ENCODE measurements around the gene PRKAG2.

Gene PRKAG2

GRCh38 chr7:151708610-151709009, 168.3 kb downstream of the PRKAG2 start:
- Histone ChIP-seq H3K27ac (no peak overlapping the region), H3K27me3 (replicated peaks) (no peaks in the 10 kb centered on the region), H3K36me3 (replicated peaks) (peaks cover 2% of the 10 kb centered on the region), H3K4me3 (ENCODE audit: low read depth, low read length) (no peak overlapping the region)
- in situ Hi-C loops (cut with HindIII; ENCODE audit: low pct_ligation_motif_present, low sequenced_read_pairs): no loop called here
- TF ChIP-seq, protein P1, sequence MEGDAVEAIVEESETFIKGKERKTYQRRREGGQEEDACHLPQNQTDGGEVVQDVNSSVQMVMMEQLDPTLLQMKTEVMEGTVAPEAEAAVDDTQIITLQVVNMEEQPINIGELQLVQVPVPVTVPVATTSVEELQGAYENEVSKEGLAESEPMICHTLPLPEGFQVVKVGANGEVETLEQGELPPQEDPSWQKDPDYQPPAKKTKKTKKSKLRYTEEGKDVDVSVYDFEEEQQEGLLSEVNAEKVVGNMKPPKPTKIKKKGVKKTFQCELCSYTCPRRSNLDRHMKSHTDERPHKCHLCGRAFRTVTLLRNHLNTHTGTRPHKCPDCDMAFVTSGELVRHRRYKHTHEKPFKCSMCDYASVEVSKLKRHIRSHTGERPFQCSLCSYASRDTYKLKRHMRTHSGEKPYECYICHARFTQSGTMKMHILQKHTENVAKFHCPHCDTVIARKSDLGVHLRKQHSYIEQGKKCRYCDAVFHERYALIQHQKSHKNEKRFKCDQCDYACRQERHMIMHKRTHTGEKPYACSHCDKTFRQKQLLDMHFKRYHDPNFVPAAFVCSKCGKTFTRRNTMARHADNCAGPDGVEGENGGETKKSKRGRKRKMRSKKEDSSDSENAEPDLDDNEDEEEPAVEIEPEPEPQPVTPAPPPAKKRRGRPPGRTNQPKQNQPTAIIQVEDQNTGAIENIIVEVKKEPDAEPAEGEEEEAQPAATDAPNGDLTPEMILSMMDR (IDR thresholded peaks at IDR 0.05; ENCODE audit: low read depth, low read length, missing control alignments): no peak
- no peak for DNase-seq

GRCh38 chr7:151707757-151708156, 169.2 kb downstream of the PRKAG2 start:
- Histone ChIP-seq H3K27me3 (replicated peaks) (no peaks in the 10 kb centered on the region), H3K27ac (no peak overlapping the region), H3K4me3 (ENCODE audit: low read depth, low read length) (no peak overlapping the region), H3K36me3 (replicated peaks) (peaks cover 2% of the 10 kb centered on the region)
- TF ChIP-seq, protein P1 (IDR thresholded peaks at IDR 0.05; ENCODE audit: low read depth, low read length, missing control alignments): no peak
- in situ Hi-C loops (cut with HindIII; ENCODE audit: low pct_ligation_motif_present, low sequenced_read_pairs): no loop called here
- DNase-seq: no peak

- DNase-seq: no peak
- in situ Hi-C loops (cut with HindIII; ENCODE audit: low pct_ligation_motif_present, low sequenced_read_pairs): no loop called here
- TF ChIP-seq, protein P1 (IDR thresholded peaks at IDR 0.05; ENCODE audit: low read depth, low read length, missing control alignments): no peak
- no peak overlapping the region for H3K4me3 ChIP-seq (ENCODE audit: low read depth, low read length)
- peaks cover 2% of the 10 kb centered on the region for H3K36me3 ChIP-seq (replicated peaks)
- no peak overlapping the region for H3K27ac ChIP-seq
- H3K27me3 ChIP-seq (replicated peaks): no peaks in the 10 kb centered on the region
Measured at GRCh38 chr7:151707105-151707469, 169.8 kb downstream of the PRKAG2 start.

DNA sequence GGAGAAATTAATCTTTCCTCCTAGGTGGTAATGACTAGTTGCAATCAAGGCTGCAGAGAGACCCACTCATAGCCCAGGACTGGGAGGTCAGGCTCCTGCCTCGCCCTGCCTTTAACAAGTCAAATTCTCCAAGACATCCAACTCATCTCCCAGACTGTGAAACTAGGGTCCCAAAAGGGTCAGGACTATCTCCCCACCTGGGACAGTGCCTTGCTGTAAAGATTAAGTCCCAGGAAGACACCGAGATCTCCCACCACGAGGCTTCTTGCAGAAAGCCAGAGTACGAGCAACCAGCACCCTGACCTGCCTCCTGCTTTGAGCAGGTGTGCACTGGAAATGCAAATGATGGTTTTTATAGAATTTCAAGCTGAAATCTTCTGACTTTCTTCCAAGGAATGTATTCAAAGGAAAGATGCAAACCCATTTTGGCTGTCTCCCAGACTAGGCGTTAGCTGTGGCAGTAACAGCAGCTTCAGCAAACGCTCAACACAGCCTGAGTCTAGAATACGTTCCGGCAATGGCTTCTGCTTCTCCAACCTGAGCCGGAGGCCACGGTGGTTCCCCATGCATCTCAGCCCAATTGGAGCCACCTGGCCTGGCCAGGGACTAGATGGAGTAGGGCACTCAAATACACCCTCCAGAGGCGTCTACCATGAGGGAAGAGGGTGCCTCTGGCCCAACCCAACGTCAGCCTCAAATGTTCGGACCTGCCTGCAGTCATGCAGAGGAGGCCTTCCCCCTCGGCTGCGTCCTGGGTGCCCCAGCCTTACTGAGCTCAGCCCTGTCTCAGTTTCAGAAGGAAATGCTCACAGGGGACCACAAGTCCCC, 170.4 kb downstream of the PRKAG2 start:
- H3K27ac ChIP-seq: no peak overlapping the region
- TF ChIP-seq, protein P1 (IDR thresholded peaks at IDR 0.05; ENCODE audit: low read depth, low read length, missing control alignments): no peak
- no peaks in the 10 kb centered on the region for H3K27me3 ChIP-seq (replicated peaks)
- peaks cover 2% of the 10 kb centered on the region for H3K36me3 ChIP-seq (replicated peaks)
- no peak overlapping the region for H3K4me3 ChIP-seq (ENCODE audit: low read depth, low read length)
- no peak for DNase-seq
- in situ Hi-C loops (cut with HindIII; ENCODE audit: low pct_ligation_motif_present, low sequenced_read_pairs): no loop called here

DNA sequence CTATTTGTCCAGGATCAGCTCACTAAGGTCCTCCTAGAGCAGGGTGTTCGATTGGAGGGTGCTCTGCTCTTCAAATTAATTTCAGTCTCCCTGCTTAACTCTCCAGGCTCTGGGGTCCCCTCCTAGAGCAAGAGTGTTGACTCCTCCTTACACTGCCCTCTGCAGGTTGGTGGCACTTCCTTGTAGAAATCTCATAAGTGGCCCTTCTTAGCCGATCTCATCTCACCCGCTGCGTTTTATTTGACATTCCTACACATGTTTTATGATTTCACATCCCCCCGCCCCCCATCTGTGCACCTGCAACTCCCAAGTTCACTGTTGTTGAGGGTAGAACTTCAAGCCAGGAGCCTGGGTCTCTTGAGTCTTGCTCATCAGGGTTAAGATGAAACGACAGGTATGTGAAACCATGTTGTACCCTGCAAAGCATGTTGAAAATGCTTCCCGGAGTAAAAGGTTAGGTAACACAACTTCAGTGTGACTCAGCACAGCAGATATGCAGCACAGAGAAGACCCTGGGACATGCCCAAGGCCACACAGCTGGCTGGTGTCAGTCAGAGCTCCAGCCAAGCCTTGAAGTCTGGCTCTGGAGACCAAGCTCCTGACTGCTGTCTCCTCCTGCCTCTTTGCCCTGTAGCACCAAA, 171.2 kb downstream of the PRKAG2 start:
- H3K27me3 ChIP-seq (replicated peaks): no peaks in the 10 kb centered on the region
- H3K36me3 ChIP-seq (replicated peaks): peaks cover 2% of the 10 kb centered on the region
- no peak overlapping the region for H3K4me3 ChIP-seq (ENCODE audit: low read depth, low read length)
- H3K27ac ChIP-seq: no peak overlapping the region
- in situ Hi-C loops (cut with HindIII; ENCODE audit: low pct_ligation_motif_present, low sequenced_read_pairs): no loop called here
- DNase-seq: peak; percentile 45
- TF ChIP-seq, protein P1 (IDR thresholded peaks at IDR 0.05; ENCODE audit: low read depth, low read length, missing control alignments): peak; percentile 79

Data from brain microvascular endothelial cell (primary cell).